Testis (tissue), 2 donors: ENCODE results near the gene SDHAF2.

ENCODE experiments used
- POLR2A ChIP-seq: fragments of 450-650 bp; IDR thresholded peaks from one replicate; pipeline ENCODE4 v1.6.1; 2017; ENCODE audit warnings: antibody characterized with exemption, mild to moderate bottlenecking, moderate library complexity
- TF ChIP-seq, protein P1 (sequence below), 3 experiments: fragments of 450-650 bp in 2 of 3; fragments of 200-600 bp in 1 of 3; sonication (generic) in 1 of 3; IDR thresholded peaks; one replicate each; pipeline ENCODE4 v1.5.1; 2016 to 2019; ENCODE audit warnings: antibody characterized with exemption in 3 of 3, mild to moderate bottlenecking in 2 of 3, moderate library complexity in 1 of 3

DNA sequence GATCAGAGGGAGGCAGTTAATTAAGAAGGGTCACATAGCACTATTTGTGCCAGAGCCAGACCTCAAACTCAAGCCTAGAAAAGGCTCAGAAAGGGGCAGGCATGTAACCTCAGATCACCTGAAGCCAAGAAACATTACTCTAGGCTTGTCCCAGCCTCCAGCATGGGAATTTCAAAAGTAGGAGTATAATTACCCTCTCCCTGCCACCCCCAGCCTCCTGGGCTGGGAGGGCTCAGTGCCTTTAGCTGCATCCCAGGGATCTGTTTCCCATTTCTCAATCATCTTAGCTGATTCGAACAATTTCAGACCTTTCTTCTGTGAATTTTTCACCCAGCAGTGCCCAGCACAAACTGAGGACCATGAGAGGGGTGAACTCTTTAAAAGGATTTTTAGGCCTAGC lies 45.5 kb downstream of the SDHAF2 start:
- TF ChIP-seq, protein P1, sequence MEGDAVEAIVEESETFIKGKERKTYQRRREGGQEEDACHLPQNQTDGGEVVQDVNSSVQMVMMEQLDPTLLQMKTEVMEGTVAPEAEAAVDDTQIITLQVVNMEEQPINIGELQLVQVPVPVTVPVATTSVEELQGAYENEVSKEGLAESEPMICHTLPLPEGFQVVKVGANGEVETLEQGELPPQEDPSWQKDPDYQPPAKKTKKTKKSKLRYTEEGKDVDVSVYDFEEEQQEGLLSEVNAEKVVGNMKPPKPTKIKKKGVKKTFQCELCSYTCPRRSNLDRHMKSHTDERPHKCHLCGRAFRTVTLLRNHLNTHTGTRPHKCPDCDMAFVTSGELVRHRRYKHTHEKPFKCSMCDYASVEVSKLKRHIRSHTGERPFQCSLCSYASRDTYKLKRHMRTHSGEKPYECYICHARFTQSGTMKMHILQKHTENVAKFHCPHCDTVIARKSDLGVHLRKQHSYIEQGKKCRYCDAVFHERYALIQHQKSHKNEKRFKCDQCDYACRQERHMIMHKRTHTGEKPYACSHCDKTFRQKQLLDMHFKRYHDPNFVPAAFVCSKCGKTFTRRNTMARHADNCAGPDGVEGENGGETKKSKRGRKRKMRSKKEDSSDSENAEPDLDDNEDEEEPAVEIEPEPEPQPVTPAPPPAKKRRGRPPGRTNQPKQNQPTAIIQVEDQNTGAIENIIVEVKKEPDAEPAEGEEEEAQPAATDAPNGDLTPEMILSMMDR (IDR thresholded peaks at IDR 0.05): no peak
- no peak for TF ChIP-seq POLR2A
